ENCODE results near the gene APOLD1.

APOLD1 gene

GRCh38 chr12:12786351-12786705, 869 bp downstream of the APOLD1 start:
- peak overlapping the region; percentile 56 for H3K4me3 ChIP-seq (replicated peaks; ENCODE audit: low read depth, low read length)
- no peak for DNase-seq (ENCODE audit: low read depth)
- no peak for TF ChIP-seq CTCF (IDR thresholded peaks at IDR 0.05; ENCODE audit: low read length, missing control alignments)

- H3K4me3 ChIP-seq (replicated peaks; ENCODE audit: low read depth, low read length), result peak overlapping the region; percentile 56
- TF ChIP-seq CTCF (IDR thresholded peaks at IDR 0.05; ENCODE audit: low read length, missing control alignments), result no peak
- peak; percentile 85 for DNase-seq (ENCODE audit: low read depth)
These were observed 1.5 kb downstream of the APOLD1 start for GRCh38 chr12:12786706-12787601.

GRCh38 chr12:12788131-12788530, 2.7 kb downstream of the APOLD1 start:
- DNase-seq (ENCODE audit: low read depth), result no peak
- no peak for TF ChIP-seq CTCF (IDR thresholded peaks at IDR 0.05; ENCODE audit: low read length, missing control alignments)
- no peak overlapping the region for H3K4me3 ChIP-seq (replicated peaks; ENCODE audit: low read depth, low read length)

- DNase-seq (ENCODE audit: low read depth), result peak; percentile 88
- peak; percentile 68 for TF ChIP-seq CTCF (IDR thresholded peaks at IDR 0.05; ENCODE audit: low read length, missing control alignments)
- H3K4me3 ChIP-seq (replicated peaks; ENCODE audit: low read depth, low read length), result no peak overlapping the region
These were observed 3.4 kb downstream of the APOLD1 start for GRCh38 chr12:12788675-12789368.

GRCh38 chr12:12790956-12791355, 5.5 kb downstream of the APOLD1 start:
- DNase-seq (ENCODE audit: low read depth), result no peak
- TF ChIP-seq CTCF (IDR thresholded peaks at IDR 0.05; ENCODE audit: low read length, missing control alignments), result no peak
- no peak overlapping the region for H3K4me3 ChIP-seq (replicated peaks; ENCODE audit: low read depth, low read length)

- no peak overlapping the region for H3K4me3 ChIP-seq (replicated peaks; ENCODE audit: low read depth, low read length)
- no peak for TF ChIP-seq CTCF (IDR thresholded peaks at IDR 0.05; ENCODE audit: low read length, missing control alignments)
- DNase-seq (ENCODE audit: low read depth), result no peak
These were observed 6.4 kb downstream of the APOLD1 start for GRCh38 chr12:12791756-12792369.
